ENCODE data around the gene HOXB9. TPM values are rescaled to one million over a fixed set of nuclear protein-coding genes. Genes with fewer than 3 reads are reported as not detected.

HOXB9 gene
- total and polyA plus RNA-seq, 9 of the 15 experiments (the other 6 are each of a cell fraction or from before 2014, with no cell fraction given) = 3.1 to 196 (median 77.6) TPM

- TF ChIP-seq CTCFL (IDR thresholded peaks at IDR 0.05; ENCODE audit: borderline replicate concordance, insufficient read depth, low read depth, low read length, poor library complexity, severe bottlenecking) (no peak), TAF15 (IDR thresholded peaks at IDR 0.05; ENCODE audit: low read depth, low read length) (no peak), TCF7L2 (IDR thresholded peaks at IDR 0.05; ENCODE audit: low read depth, low read length) (no peak), MEF2D (tag; conservative IDR thresholded peaks at IDR 0.05; ENCODE audit: low read depth) (no peak), FOXP4 (CRISPR knock-in tag; IDR thresholded peaks at IDR 0.05; ENCODE audit: borderline replicate concordance) (no peak), ILK (tag; IDR thresholded peaks at IDR 0.05; ENCODE audit: borderline replicate concordance, low read depth) (no peak), ADNP (tag; IDR thresholded peaks at IDR 0.05) (no peak), BRCA1 (IDR thresholded peaks at IDR 0.05) (no peak), BRCA1 (CRISPR knock-in tag; IDR thresholded peaks at IDR 0.05) (no peak), XRCC3 (IDR thresholded peaks at IDR 0.05) (no peak), USF2 (CRISPR knock-in tag; IDR thresholded peaks at IDR 0.05) (peak; percentile 98), STAT6 (CRISPR knock-in tag; IDR thresholded peaks at IDR 0.05) (no peak), E4F1 (CRISPR knock-in tag; IDR thresholded peaks at IDR 0.05; ENCODE audit: borderline replicate concordance) (no peak), MAFK (IDR thresholded peaks at IDR 0.05; ENCODE audit: low read length) (no peak)
These were observed 15.6 kb downstream of the HOXB9 start, which contains the start of gene HOXB7 (continued) for GRCh38 chr17:48610282-48611211.

Data from K562 (cell line).